ENCODE data around the gene PAK3.

- TF ChIP-seq CTCF (IDR thresholded peaks at IDR 0.05; ENCODE audit: low read depth, low read length): no peak
- no peak for TF ChIP-seq POLR2A (IDR thresholded peaks at IDR 0.05; ENCODE audit: extremely low read depth, insufficient read length)
- no peak for TF ChIP-seq MYC (IDR thresholded peaks at IDR 0.05; ENCODE audit: low read depth, low read length)
- no peak for TF ChIP-seq MAX (IDR thresholded peaks at IDR 0.05; ENCODE audit: low read depth, low read length)
Measured at GRCh38 chrX:111129921-111130320, 33.9 kb downstream of the PAK3 start.

All from NB4 (cell line).